ENCODE data around the gene DLL1.

DNA sequence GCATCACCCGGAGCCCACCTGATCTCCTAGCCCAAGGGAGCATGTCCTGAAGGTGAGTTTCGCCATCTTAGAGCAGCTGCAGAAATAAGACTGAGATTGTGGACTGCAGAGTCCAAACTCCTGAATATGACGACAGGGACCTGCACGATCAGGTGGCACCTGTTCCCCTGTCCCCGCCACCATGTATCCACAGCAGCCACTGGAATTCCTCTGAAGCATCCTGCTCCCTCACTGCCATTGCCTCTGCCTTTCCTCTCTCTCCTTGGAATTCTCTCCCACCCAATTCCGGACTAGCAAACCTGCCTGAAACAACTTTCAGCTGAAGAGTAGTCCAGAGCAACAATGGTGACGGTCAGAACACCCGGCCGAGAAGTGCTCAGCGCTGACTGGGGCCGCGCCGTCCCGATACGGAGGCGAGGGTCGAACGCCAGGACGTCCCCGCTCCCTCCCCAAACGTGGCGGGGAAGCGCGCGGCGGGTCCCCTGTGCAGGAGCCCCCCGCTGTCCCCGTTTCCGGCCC, 15.0 kb upstream of the DLL1 start:
- TF ChIP-seq, protein P1, sequence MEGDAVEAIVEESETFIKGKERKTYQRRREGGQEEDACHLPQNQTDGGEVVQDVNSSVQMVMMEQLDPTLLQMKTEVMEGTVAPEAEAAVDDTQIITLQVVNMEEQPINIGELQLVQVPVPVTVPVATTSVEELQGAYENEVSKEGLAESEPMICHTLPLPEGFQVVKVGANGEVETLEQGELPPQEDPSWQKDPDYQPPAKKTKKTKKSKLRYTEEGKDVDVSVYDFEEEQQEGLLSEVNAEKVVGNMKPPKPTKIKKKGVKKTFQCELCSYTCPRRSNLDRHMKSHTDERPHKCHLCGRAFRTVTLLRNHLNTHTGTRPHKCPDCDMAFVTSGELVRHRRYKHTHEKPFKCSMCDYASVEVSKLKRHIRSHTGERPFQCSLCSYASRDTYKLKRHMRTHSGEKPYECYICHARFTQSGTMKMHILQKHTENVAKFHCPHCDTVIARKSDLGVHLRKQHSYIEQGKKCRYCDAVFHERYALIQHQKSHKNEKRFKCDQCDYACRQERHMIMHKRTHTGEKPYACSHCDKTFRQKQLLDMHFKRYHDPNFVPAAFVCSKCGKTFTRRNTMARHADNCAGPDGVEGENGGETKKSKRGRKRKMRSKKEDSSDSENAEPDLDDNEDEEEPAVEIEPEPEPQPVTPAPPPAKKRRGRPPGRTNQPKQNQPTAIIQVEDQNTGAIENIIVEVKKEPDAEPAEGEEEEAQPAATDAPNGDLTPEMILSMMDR (IDR thresholded peaks at IDR 0.05): no peak
- no peak for TF ChIP-seq POLR2A (IDR thresholded peaks at IDR 0.05)
